Left ventricle myocardium superior (tissue), 1 donor: Measurements from ENCODE around the gene HS1BP3. TPM values are rescaled to one million over a fixed set of nuclear protein-coding genes. Genes with fewer than 3 reads are reported as not detected.

Source experiments
- ATAC-seq: fragments of 200-7000 bp; cut with Tn5 transposase; one replicate; pipeline ENCODE4 v1.9.1; 2020; ENCODE audit warnings: mild to moderate bottlenecking, moderate library complexity
- DNase-seq: peaks from one replicate; pipeline ENCODE4 v3.0.0-alpha.2; 2020
- intact Hi-C: fragments of 100-400 bp; cut with micrococcal nuclease; formaldehyde crosslinking; loops from one replicate; pipeline ENCODE4 v1.11.0; 2022
- long read RNA-seq: library from polyadenylated mRNA; unstranded; transcript quantifications from one replicate; pipeline ENCODE4 v2.0.0, GENCODE V29; 2021
- total RNA-seq: library from RNA; stranded (reverse); fragmentation: NEBNext Ultra II Directional; extraction: Animal tissue kit (Norgen Biotek cat#: 25700); gene quantifications from one replicate; pipeline ENCODE4 v1.2.1, GENCODE V29; 2021
- donor health status: DM: no; HTN: yes; CAD: no; lungs with severe emphysema.

The HS1BP3 gene, protein sequence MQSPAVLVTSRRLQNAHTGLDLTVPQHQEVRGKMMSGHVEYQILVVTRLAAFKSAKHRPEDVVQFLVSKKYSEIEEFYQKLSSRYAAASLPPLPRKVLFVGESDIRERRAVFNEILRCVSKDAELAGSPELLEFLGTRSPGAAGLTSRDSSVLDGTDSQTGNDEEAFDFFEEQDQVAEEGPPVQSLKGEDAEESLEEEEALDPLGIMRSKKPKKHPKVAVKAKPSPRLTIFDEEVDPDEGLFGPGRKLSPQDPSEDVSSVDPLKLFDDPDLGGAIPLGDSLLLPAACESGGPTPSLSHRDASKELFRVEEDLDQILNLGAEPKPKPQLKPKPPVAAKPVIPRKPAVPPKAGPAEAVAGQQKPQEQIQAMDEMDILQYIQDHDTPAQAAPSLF
- 20.2 TPM for total RNA-seq
- long read RNA-seq, transcript HS1BP3-201 (7 exons, 2,370 nt), result major isoform, 7 of 18 reads
- long read RNA-seq, partial matches to known transcripts, result 5 of 18 reads
- long read RNA-seq, other reads (novel, unspliced or antisense), result 4 of 18 reads

GRCh38 chr2:20650877-20651730 lies at the start of gene HS1BP3:
Gene HS1BP3, minus strand, starts transcription at chr2:20651098. Its CDS starts 35 bp downstream, at chr2:20651063.
- DNase-seq (peak; percentile 94), ATAC-seq (peak; percentile 95)
- intact Hi-C loops, result no loop called here

- DNase-seq, result no peak
- no peak for ATAC-seq
- intact Hi-C loops, result no loop called here
Measured at GRCh38 chr2:20698916-20699613, 48.2 kb upstream of the HS1BP3 start.

DNA sequence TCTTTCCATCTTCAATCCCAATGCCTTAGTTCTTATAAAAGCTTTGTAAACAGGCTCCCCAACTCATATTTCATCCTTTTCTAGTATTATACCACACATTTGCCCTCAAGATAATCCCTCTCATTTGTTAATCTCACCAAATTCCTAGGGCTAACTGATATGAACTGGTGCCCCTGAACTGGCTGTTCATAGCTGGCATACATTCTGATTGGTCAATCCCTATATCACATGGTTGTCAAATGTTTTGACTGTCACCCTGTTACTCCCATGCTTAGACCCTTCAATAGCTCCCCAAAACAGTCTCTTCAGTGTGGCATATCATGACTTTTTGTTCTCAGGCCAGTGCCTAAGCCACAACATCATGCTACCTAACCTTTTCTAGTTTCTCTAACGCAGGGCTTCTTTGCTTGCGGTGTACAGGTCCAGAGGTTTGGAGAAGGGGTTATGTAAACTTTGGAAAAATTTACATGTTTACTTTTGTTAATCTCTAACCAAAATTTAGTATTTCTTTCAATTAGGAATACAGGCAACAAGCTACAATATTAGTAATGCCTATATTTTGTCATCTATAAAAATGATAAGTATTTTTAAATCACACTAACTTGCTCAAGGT lies 46.5 kb upstream of the HS1BP3 start:
- intact Hi-C loops, result no loop called here
- DNase-seq (no peak), ATAC-seq (no peak)

DNA sequence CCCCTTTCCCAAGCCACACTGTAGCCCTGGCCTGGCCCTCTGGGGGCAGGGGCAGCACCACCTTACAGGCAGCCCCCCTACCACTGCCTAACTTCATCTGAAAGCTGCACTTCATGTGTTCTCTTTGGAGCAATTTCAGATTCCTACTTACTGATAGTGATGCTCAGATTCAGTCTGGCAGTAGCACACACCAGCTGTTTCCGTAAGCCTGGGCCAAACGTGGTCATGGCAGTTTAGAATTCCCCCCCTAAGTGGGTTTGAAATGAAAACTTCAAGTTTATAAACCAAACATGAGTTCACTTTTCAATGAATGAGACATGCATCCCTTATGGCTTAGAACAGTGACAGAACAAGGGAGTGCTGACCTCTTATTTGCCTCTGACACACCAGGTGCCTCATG lies 45.5 kb upstream of the HS1BP3 start:
- ATAC-seq, result no peak
- intact Hi-C loops, result no loop called here
- no peak for DNase-seq

DNA sequence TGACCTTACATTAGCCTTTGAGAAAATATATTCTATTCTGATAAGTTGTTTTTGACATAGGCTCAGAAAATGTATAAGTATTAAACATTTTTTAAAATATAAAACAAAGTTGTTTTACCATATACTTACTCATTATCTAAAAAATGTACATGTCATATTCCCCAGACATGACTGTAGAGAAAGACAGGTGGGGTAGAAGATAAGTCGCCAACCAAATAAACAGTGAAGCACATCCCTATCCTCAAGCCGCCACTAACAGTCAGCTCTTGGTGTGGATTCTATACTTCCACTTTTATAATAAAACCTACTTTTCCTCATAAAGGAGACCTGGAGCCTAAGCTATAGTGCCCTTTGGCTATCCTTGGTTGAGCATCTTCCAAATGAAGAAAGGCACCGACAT lies 42.4 kb upstream of the HS1BP3 start:
- no peak for ATAC-seq

GRCh38 chr2:20692081-20692480 lies 41.2 kb upstream of the HS1BP3 start:
- no peak for DNase-seq
- intact Hi-C loops, result no loop called here
- ATAC-seq, result no peak

More for the DNA sequence above, 42.4 kb upstream of the HS1BP3 start:
- intact Hi-C loops, result no loop called here
- DNase-seq, result no peak

- intact Hi-C loops, result no loop called here
- no peak for DNase-seq
Measured at GRCh38 chr2:20691076-20691734, 40.3 kb upstream of the HS1BP3 start.

GRCh38 chr2:20689428-20690264 lies 38.7 kb upstream of the HS1BP3 start:
- DNase-seq (no peak), ATAC-seq (no peak)
- intact Hi-C loops, result no loop called here

More at GRCh38 chr2:20691076-20691734, 40.3 kb upstream of the HS1BP3 start:
- ATAC-seq, result no peak

DNA sequence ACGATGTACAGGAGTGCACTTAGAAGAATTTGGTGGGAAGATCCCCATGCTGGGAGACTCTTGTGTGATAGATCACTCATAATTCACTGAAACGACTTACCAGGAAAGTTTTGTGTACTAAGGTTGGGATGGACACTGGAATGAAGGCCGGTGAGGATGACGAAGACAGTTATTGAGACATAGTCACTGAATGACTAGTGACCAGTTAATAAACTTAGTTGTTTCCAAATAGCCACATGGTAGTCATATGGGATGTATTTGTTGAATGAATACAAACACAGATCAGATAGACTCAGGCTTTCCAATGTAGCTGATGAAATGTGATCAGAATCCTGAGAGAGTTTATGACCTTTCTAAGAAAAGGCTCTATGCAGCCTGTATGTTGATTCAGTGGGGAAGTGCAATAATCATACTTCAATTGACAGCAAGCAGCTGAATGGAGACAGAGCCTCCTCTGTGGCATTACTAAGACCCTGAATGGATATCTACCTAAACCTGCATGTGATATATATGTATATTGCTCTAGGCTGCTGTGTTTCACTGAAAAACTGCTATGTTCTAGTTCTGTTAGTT lies 36.4 kb upstream of the HS1BP3 start:
- intact Hi-C loops, result no loop called here
- DNase-seq (no peak), ATAC-seq (no peak)

GRCh38 chr2:20684581-20685063 lies 33.7 kb upstream of the HS1BP3 start:
- ATAC-seq, result no peak
- DNase-seq, result no peak
- intact Hi-C loops, result no loop called here

DNA sequence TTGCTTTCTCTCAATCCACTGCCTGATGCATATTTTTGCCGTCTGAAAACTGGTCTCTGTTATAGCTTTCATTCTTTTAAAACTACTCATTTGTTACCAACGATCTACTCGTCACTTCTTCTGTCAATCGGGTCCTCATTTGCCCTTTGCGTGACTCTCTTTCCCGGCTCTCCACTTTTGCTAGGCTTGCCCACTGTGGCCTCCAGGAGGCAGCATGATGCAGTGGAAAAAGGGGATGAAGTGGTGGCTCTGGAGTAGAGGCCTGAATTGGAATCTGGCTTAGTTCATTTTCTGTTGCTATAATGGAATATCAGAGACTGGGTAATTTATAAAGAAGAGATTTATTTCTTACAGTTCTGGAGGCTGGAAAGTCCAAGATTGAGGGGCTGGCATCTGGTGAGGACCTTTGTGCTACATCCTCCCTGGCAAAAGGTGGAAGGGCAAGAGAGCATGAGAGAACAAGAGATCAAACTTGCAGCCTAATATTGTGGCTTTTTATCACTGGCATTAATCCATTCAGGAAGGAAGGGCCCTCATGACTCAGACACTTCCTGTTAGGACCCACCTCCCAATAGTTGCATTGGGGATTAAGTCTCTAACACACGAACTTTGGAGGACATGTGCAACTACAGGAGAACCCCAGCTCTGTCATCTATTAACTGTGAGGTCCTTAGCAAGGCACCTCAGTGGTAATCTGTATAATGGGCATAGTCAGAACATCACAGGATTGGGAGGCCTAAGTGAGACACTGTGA lies 31.4 kb upstream of the HS1BP3 start:
- intact Hi-C loops, result no loop called here
- ATAC-seq, result no peak
- DNase-seq, result no peak

- ATAC-seq, result no peak
- intact Hi-C loops, result no loop called here
- no peak for DNase-seq
Measured at GRCh38 chr2:20680744-20681375, 30.0 kb upstream of the HS1BP3 start.

DNA sequence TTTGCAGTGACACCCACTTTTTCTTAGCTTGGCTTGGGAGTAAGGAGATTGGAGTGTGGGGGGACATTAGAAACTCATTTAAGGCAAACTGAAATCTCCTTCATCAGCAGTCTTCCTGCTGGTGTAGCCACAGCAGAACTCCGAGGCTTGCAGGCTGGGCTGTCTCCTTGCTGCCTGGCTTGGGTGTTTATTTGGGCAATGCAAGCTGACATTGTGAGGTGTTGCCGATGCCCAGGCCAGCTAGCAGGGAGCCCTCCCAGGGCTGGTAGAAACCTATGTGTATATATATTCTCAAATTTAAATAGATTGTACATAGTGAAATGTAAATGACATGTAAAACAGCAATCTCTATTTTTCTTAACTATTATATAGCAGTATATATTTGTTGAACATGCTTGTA lies 27.9 kb upstream of the HS1BP3 start:
- intact Hi-C loops, result no loop called here
- DNase-seq (no peak), ATAC-seq (no peak)

DNA sequence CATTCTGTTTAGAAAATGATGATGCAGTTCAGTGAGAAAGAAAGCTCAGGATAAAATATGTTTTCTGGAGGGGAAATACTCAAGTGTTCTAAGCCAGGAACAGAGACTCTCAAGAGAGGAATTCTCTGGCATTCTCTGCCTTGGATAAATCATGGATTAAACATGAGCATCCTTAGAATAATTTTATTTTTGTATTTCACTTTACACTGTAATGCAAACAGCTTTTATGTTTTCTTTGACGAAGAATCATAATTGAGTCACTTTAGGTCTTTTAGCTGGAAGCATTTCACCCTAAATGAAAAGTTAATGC lies 27.1 kb upstream of the HS1BP3 start:
- ATAC-seq, result no peak
- intact Hi-C loops, result no loop called here
- DNase-seq, result no peak

DNA sequence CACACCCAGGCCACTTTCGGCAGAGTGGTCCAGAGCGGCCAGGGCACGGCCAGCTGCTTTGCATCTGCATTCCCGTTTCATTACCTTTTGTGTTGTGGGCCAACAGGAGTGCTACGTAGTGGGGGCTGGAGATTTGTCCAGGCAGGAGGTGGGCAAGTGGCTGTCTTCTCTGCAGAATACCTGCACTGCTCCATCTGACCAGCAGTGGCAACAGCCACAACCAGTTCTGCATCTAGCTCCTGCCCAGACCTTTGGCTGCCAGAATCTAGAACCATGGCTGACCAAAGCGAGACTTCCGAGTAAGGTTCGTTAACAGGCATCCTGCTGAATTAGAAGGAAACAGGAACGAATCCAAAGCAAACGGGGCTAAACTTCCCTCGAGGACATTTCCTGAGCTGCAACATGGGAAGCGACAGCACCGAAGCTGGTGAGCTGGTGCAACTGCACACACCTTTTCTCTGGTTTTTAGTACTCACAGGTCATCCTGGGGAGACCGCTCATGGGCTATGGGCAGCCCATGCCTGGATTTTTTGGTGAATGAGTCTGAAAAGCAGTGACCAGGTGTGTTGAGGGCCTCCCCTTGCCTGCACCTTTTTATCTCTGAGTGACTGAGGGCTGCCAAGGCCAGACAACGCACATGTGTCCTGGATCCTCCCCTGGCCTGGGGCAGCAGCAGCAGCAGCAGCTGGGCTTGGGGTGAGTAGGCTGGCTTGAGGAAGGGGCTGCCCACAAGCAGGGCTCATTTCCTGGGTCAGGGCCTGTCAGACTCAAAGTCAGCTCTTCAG lies 26.6 kb upstream of the HS1BP3 start:
- intact Hi-C loops, result no loop called here
- no peak for ATAC-seq
- DNase-seq, result no peak
